ENCODE measurements around the gene FBXW12.
"Not testable (repeated sequence)": the region's sequence is repeated elsewhere in the genome, so short reads cannot be mapped to it uniquely, and the experiment has no call there.

FBXW12 gene

GRCh38 chr3:48400824-48401433 is 28.9 kb downstream of the FBXW12 start:
- Histone ChIP-seq H3K27ac (no peak overlapping the region), H3K4me1 (no peaks in the 10 kb centered on the region), H3K4me2 (no peak overlapping the region), H3K4me3 (no peak overlapping the region), H3K27me3 (no peaks in the 10 kb centered on the region), H3K36me3 (peaks cover 45% of the 10 kb centered on the region), H3K9me3 (no peaks in the 10 kb centered on the region), H4K20me1 (peaks cover 29% of the 10 kb centered on the region), H3K9ac (no peak overlapping the region)
- no peak for TF ChIP-seq Cebpa-rat (IDR thresholded peaks at IDR 0.05)

- not testable (repeated sequence) for H3K27ac ChIP-seq
Measured at GRCh38 chr3:48401434-48401901, 29.4 kb downstream of the FBXW12 start.

GRCh38 chr3:48402281-48402732 is 30.3 kb downstream of the FBXW12 start:
- Histone ChIP-seq H3K9ac (no peak overlapping the region), H3K4me1 (no peaks in the 10 kb centered on the region), H3K36me3 (peaks cover 59% of the 10 kb centered on the region), H3K9me3 (no peaks in the 10 kb centered on the region), H3K4me3 (no peak overlapping the region), H3K27me3 (no peaks in the 10 kb centered on the region), H3K4me2 (no peak overlapping the region), H3K27ac (no peak overlapping the region), H4K20me1 (peaks cover 42% of the 10 kb centered on the region)
- TF ChIP-seq Cebpa-rat (IDR thresholded peaks at IDR 0.05) = no peak

More at GRCh38 chr3:48401434-48401901, 29.4 kb downstream of the FBXW12 start:
- not testable (repeated sequence) for H3K4me3 ChIP-seq, H3K4me2 ChIP-seq, H3K9me3 ChIP-seq, H3K27me3 ChIP-seq, H3K9ac ChIP-seq, H3K4me1 ChIP-seq
- H3K36me3 ChIP-seq = peaks cover 51% of the 10 kb centered on the region
- peaks cover 34% of the 10 kb centered on the region for H4K20me1 ChIP-seq

- no peak for TF ChIP-seq Cebpa-rat (IDR thresholded peaks at IDR 0.05)
- Histone ChIP-seq H3K4me1 (no peaks in the 10 kb centered on the region), H4K20me1 (peaks cover 48% of the 10 kb centered on the region), H3K9me3 (no peaks in the 10 kb centered on the region), H3K27me3 (no peaks in the 10 kb centered on the region), H3K4me3 (no peak overlapping the region), H3K4me2 (no peak overlapping the region), H3K9ac (no peak overlapping the region), H3K27ac (no peak overlapping the region), H3K36me3 (peaks cover 65% of the 10 kb centered on the region)
Measured at GRCh38 chr3:48402907-48403306, 30.9 kb downstream of the FBXW12 start.

- H4K20me1 ChIP-seq = peaks cover 54% of the 10 kb centered on the region
- H3K4me2 ChIP-seq = no peak overlapping the region
- no peaks in the 10 kb centered on the region for H3K4me1 ChIP-seq
- H3K4me3 ChIP-seq = no peak overlapping the region
- H3K9me3 ChIP-seq = no peaks in the 10 kb centered on the region
- H3K36me3 ChIP-seq = peaks cover 74% of the 10 kb centered on the region
- H3K27ac ChIP-seq = no peak overlapping the region
- TF ChIP-seq Cebpa-rat (IDR thresholded peaks at IDR 0.05) = no peak
- H3K27me3 ChIP-seq = no peaks in the 10 kb centered on the region
- no peak overlapping the region for H3K9ac ChIP-seq
Measured at GRCh38 chr3:48403533-48404439, 31.8 kb downstream of the FBXW12 start.

GRCh38 chr3:48404440-48405342 is 32.7 kb downstream of the FBXW12 start:
- peaks cover 62% of the 10 kb centered on the region for H4K20me1 ChIP-seq
- H3K9ac ChIP-seq = no peak overlapping the region
- TF ChIP-seq Cebpa-rat (IDR thresholded peaks at IDR 0.05) = no peak
- no peak overlapping the region for H3K4me3 ChIP-seq
- H3K27ac ChIP-seq = no peak overlapping the region
- peaks cover 83% of the 10 kb centered on the region for H3K36me3 ChIP-seq
- no peaks in the 10 kb centered on the region for H3K27me3 ChIP-seq
- H3K9me3 ChIP-seq = no peaks in the 10 kb centered on the region
- no peak overlapping the region for H3K4me2 ChIP-seq
- H3K4me1 ChIP-seq = no peaks in the 10 kb centered on the region

- H3K4me3 ChIP-seq = no peak overlapping the region
- H3K27me3 ChIP-seq = no peaks in the 10 kb centered on the region
- no peak overlapping the region for H3K9ac ChIP-seq
- H3K36me3 ChIP-seq = peaks cover 90% of the 10 kb centered on the region
- TF ChIP-seq Cebpa-rat (IDR thresholded peaks at IDR 0.05) = no peak
- peaks cover 67% of the 10 kb centered on the region for H4K20me1 ChIP-seq
- H3K4me2 ChIP-seq = no peak overlapping the region
- H3K27ac ChIP-seq = no peak overlapping the region
- no peaks in the 10 kb centered on the region for H3K9me3 ChIP-seq
- no peaks in the 10 kb centered on the region for H3K4me1 ChIP-seq
Measured at GRCh38 chr3:48405343-48405881, 33.4 kb downstream of the FBXW12 start.

- Histone ChIP-seq H3K27me3 (no peaks in the 10 kb centered on the region), H3K36me3 (peaks cover 96% of the 10 kb centered on the region), H3K4me3 (no peak overlapping the region), H3K9ac (no peak overlapping the region), H3K27ac (no peak overlapping the region), H3K4me2 (no peak overlapping the region), H3K9me3 (no peaks in the 10 kb centered on the region), H3K4me1 (no peaks in the 10 kb centered on the region), H4K20me1 (peaks cover 72% of the 10 kb centered on the region)
- no peak for TF ChIP-seq Cebpa-rat (IDR thresholded peaks at IDR 0.05)
Measured at GRCh38 chr3:48405971-48406370, 34.0 kb downstream of the FBXW12 start.
